ENCODE measurements around the gene CSF2. TPM values are rescaled to one million over a fixed set of nuclear protein-coding genes. Genes with fewer than 3 reads are reported as not detected.

Gene CSF2
- total and polyA plus RNA-seq, 2 experiments from 2014 or later, result not detected

DNA sequence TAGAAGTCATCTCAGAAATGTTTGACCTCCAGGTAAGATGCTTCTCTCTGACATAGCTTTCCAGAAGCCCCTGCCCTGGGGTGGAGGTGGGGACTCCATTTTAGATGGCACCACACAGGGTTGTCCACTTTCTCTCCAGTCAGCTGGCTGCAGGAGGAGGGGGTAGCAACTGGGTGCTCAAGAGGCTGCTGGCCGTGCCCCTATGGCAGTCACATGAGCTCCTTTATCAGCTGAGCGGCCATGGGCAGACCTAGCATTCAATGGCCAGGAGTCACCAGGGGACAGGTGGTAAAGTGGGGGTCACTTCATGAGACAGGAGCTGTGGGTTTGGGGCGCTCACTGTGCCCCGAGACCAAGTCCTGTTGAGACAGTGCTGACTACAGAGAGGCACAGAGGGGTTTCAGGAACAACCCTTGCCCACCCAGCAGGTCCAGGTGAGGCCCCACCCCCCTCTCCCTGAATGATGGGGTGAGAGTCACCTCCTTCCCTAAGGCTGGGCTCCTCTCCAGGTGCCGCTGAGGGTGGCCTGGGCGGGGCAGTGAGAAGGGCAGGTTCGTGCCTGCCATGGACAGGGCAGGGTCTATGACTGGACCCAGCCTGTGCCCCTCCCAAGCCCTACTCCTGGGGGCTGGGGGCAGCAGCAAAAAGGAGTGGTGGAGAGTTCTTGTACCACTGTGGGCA, 642 bp downstream of the CSF2 start:
- H2AFZ ChIP-seq, result no peak overlapping the region
- H3K27me3 ChIP-seq, result no peaks in the 10 kb centered on the region
- H3K36me3 ChIP-seq (replicated peaks; ENCODE audit: insufficient read depth, low read depth), result no peaks in the 10 kb centered on the region
- no peak overlapping the region for H3K4me2 ChIP-seq
- no peak overlapping the region for H3K27ac ChIP-seq
- TF ChIP-seq EZH2 (IDR thresholded peaks at IDR 0.05; ENCODE audit: borderline replicate concordance), result no peak
- H3K4me3 ChIP-seq, result no peak overlapping the region
- no peaks in the 10 kb centered on the region for H3K4me1 ChIP-seq (ENCODE audit: insufficient read depth)
- DNase-seq (ENCODE audit: low spot score), result no peak
- H3K9me2 ChIP-seq (replicated peaks; ENCODE audit: insufficient read depth), result no peaks in the 10 kb centered on the region
- no peaks in the 10 kb centered on the region for H4K20me1 ChIP-seq (ENCODE audit: insufficient read depth, poor library complexity, severe bottlenecking)
- no peaks in the 10 kb centered on the region for H3K9me3 ChIP-seq (ENCODE audit: low read depth)
- 97% methylated on average over 6 of the region's 7 CpGs for WGBS (ENCODE audit: low lambda C conversion rate, missing lambda C conversion rate)
- no peaks in the 10 kb centered on the region for H3K79me2 ChIP-seq

DNA sequence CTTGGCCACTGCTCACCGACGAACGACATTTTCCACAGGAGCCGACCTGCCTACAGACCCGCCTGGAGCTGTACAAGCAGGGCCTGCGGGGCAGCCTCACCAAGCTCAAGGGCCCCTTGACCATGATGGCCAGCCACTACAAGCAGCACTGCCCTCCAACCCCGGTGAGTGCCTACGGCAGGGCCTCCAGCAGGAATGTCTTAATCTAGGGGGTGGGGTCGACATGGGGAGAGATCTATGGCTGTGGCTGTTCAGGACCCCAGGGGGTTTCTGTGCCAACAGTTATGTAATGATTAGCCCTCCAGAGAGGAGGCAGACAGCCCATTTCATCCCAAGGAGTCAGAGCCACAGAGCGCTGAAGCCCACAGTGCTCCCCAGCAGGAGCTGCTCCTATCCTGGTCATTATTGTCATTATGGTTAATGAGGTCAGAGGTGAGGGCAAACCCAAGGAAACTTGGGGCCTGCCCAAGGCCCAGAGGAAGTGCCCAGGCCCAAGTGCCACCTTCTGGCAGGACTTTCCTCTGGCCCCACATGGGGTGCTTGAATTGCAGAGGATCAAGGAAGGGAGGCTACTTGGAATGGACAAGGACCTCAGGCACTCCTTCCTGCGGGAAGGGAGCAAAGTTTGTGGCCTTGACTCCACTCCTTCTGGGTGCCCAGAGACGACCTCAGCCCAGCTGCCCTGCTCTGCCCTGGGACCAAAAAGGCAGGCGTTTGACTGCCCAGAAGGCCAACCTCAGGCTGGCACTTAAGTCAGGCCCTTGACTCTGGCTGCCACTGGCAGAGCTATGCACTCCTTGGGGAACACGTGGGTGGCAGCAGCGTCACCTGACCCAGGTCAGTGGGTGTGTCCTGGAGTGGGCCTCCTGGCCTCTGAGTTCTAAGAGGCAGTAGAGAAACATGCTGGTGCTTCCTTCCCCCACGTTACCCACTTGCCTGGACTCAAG, 1.5 kb downstream of the CSF2 start:
- Histone ChIP-seq H3K4me2 (no peak overlapping the region), H3K27ac (no peak overlapping the region), H3K4me1 (ENCODE audit: insufficient read depth) (no peaks in the 10 kb centered on the region), H4K20me1 (ENCODE audit: insufficient read depth, poor library complexity, severe bottlenecking) (no peaks in the 10 kb centered on the region), H3K9me3 (ENCODE audit: low read depth) (no peaks in the 10 kb centered on the region), H3K79me2 (no peaks in the 10 kb centered on the region), H2AFZ (no peak overlapping the region), H3K9me2 (replicated peaks; ENCODE audit: insufficient read depth) (no peaks in the 10 kb centered on the region), H3K4me3 (no peak overlapping the region), H3K27me3 (no peaks in the 10 kb centered on the region), H3K36me3 (replicated peaks; ENCODE audit: insufficient read depth, low read depth) (no peaks in the 10 kb centered on the region)
- TF ChIP-seq EZH2 (IDR thresholded peaks at IDR 0.05; ENCODE audit: borderline replicate concordance) (no peak), EZH2phosphoT487 (IDR thresholded peaks at IDR 0.05; ENCODE audit: low read depth, severe bottlenecking, unreplicated experiment) (no peak)
- TF ChIP-seq, protein P1, sequence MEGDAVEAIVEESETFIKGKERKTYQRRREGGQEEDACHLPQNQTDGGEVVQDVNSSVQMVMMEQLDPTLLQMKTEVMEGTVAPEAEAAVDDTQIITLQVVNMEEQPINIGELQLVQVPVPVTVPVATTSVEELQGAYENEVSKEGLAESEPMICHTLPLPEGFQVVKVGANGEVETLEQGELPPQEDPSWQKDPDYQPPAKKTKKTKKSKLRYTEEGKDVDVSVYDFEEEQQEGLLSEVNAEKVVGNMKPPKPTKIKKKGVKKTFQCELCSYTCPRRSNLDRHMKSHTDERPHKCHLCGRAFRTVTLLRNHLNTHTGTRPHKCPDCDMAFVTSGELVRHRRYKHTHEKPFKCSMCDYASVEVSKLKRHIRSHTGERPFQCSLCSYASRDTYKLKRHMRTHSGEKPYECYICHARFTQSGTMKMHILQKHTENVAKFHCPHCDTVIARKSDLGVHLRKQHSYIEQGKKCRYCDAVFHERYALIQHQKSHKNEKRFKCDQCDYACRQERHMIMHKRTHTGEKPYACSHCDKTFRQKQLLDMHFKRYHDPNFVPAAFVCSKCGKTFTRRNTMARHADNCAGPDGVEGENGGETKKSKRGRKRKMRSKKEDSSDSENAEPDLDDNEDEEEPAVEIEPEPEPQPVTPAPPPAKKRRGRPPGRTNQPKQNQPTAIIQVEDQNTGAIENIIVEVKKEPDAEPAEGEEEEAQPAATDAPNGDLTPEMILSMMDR (IDR thresholded peaks at IDR 0.05; ENCODE audit: poor library complexity), result no peak
- no peak for DNase-seq (ENCODE audit: low spot score)
- WGBS (ENCODE audit: low lambda C conversion rate, missing lambda C conversion rate), result 87% methylated on average over 16 of the region's 16 CpGs

DNA sequence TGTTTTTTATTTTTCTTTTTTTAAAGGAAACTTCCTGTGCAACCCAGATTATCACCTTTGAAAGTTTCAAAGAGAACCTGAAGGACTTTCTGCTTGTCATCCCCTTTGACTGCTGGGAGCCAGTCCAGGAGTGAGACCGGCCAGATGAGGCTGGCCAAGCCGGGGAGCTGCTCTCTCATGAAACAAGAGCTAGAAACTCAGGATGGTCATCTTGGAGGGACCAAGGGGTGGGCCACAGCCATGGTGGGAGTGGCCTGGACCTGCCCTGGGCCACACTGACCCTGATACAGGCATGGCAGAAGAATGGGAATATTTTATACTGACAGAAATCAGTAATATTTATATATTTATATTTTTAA, 2.1 kb downstream of the CSF2 start:
- Histone ChIP-seq H3K9me2 (replicated peaks; ENCODE audit: insufficient read depth) (no peaks in the 10 kb centered on the region), H3K79me2 (no peaks in the 10 kb centered on the region), H2AFZ (no peak overlapping the region), H3K4me1 (ENCODE audit: insufficient read depth) (no peaks in the 10 kb centered on the region), H4K20me1 (ENCODE audit: insufficient read depth, poor library complexity, severe bottlenecking) (no peaks in the 10 kb centered on the region), H3K4me2 (no peak overlapping the region), H3K9me3 (ENCODE audit: low read depth) (no peaks in the 10 kb centered on the region), H3K27ac (no peak overlapping the region), H3K4me3 (no peak overlapping the region), H3K36me3 (replicated peaks; ENCODE audit: insufficient read depth, low read depth) (no peaks in the 10 kb centered on the region), H3K27me3 (no peaks in the 10 kb centered on the region)
- WGBS (ENCODE audit: low lambda C conversion rate, missing lambda C conversion rate), result 89% methylated on average over 2 of the region's 2 CpGs
- no peak for DNase-seq (ENCODE audit: low spot score)
- no peak for TF ChIP-seq EZH2phosphoT487 (IDR thresholded peaks at IDR 0.05; ENCODE audit: low read depth, severe bottlenecking, unreplicated experiment)
- TF ChIP-seq, protein P1 (IDR thresholded peaks at IDR 0.05; ENCODE audit: poor library complexity), result no peak
- TF ChIP-seq EZH2 (IDR thresholded peaks at IDR 0.05; ENCODE audit: borderline replicate concordance), result no peak

All from hepatocyte (in vitro differentiated cells).